ENCODE measurements around the gene NUAK1. TPM values are rescaled to one million over a fixed set of nuclear protein-coding genes. Genes with fewer than 3 reads are reported as not detected.
A peak's percentile ranks its signal among the peaks of the same experiment; 100 is the strongest.

Gene NUAK1
- total and polyA plus RNA-seq, 2 donors (not counting 1 experiment from before 2014, with no cell fraction given) = 5.1 to 20.7 TPM

DNA sequence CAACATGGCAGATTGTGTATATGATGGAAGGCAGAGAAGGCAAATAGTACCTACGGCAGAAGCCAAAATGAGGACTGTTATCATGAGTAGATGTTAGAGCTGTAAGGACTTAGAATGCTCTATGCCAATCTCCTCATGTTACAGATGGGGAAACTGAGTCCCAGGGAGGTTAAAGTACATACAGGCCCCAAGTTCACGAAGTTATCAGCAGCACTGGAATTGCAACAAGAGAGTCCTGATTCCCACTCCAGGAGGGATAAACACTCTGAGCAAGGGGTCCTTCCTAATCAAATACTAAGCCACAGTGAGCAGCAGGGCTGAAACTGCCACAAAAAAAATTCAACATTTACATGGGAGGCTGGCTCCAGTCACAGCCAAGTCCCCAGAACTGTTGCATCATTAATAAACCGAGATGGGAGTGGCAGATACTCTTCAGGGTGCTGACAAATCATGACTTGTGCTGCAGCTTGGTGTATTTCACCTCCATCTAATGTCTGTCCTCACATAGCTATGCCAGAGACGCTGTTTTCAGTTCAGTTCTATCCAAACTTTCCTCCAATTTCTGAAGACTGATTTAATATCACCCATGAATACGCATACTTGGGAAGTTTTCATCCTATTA lies 24.2 kb downstream of the NUAK1 start:
- no peak for DNase-seq (ENCODE audit: low read depth in 2 of 2)
- H3K9ac ChIP-seq (ENCODE audit: insufficient read depth, low read length) = no peak overlapping the region

DNA sequence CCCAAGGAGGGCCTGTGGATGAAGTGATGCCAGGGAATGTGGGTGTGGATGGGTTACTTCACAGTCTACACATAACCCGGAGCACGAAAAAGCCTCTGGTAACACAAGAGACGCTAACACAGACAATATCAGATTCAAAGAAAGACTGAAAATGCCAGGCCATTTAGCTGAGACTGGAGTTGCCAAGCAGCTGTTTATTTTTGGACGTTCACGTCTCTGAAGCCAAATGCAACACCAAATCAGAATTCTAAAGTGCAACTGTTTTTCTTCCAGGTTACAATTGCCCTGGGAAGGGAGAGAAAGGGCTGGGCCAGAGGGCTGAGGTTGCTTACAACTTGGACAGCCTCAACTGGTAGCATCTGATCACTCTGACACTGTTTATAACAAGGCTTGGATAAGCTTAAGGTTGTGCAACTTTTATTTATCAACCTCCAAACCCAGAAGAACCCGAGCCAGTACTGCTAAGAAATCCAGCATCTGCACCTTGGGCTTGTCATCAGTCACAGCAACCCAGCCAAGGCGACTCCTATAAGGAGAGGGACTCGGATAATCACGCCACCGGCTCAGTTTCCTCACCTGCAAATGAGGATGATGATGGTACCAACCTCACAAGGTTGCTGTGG lies 24.8 kb downstream of the NUAK1 start:
- no peak overlapping the region for H3K27ac ChIP-seq (ENCODE audit: insufficient read depth, low read length)
- peaks cover 14% of the 10 kb centered on the region for H3K4me1 ChIP-seq (ENCODE audit: control insufficient read depth, extremely low read depth, insufficient read depth, low read length)
- H3K79me2 ChIP-seq (ENCODE audit: control insufficient read depth, insufficient read depth, low read length) = no peaks in the 10 kb centered on the region
- no peak overlapping the region for H3K4me2 ChIP-seq (ENCODE audit: extremely low read depth, insufficient read depth, low read length)
- TF ChIP-seq, protein P1, sequence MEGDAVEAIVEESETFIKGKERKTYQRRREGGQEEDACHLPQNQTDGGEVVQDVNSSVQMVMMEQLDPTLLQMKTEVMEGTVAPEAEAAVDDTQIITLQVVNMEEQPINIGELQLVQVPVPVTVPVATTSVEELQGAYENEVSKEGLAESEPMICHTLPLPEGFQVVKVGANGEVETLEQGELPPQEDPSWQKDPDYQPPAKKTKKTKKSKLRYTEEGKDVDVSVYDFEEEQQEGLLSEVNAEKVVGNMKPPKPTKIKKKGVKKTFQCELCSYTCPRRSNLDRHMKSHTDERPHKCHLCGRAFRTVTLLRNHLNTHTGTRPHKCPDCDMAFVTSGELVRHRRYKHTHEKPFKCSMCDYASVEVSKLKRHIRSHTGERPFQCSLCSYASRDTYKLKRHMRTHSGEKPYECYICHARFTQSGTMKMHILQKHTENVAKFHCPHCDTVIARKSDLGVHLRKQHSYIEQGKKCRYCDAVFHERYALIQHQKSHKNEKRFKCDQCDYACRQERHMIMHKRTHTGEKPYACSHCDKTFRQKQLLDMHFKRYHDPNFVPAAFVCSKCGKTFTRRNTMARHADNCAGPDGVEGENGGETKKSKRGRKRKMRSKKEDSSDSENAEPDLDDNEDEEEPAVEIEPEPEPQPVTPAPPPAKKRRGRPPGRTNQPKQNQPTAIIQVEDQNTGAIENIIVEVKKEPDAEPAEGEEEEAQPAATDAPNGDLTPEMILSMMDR (conservative IDR thresholded peaks at IDR 0.05 in 1 of 2, IDR thresholded peaks at IDR 0.05 in 1 of 2; ENCODE audit: low read depth in 1 of 2, low read length in 2 of 2) = no peak
- TF ChIP-seq EZH2 (IDR thresholded peaks at IDR 0.05; ENCODE audit: low read length, missing control alignments) = no peak
- DNase-seq (ENCODE audit: low read depth in 2 of 2) = peak; percentile 52 to 67
- no peak overlapping the region for H2AFZ ChIP-seq (ENCODE audit: low read length)
- no peaks in the 10 kb centered on the region for H3K36me3 ChIP-seq (ENCODE audit: control insufficient read depth, insufficient read depth, low read length)
- no peaks in the 10 kb centered on the region for H3K27me3 ChIP-seq (ENCODE audit: control insufficient read depth, insufficient read depth, low read length)
- H4K20me1 ChIP-seq (ENCODE audit: control insufficient read depth, extremely low read depth, insufficient read depth, low read length) = no peaks in the 10 kb centered on the region
- no peaks in the 10 kb centered on the region for H3K9me3 ChIP-seq (ENCODE audit: control insufficient read depth, insufficient read depth, low read depth, low read length)
- H3K9ac ChIP-seq (ENCODE audit: insufficient read depth, low read length) = no peak overlapping the region
- no peak overlapping the region for H3K4me3 ChIP-seq (replicated peaks in 1 of 4; ENCODE audit: control extremely low read depth in 1 of 4, insufficient read depth in 1 of 4, low read depth in 3 of 4, low read length in 4 of 4)

More for the DNA sequence above, 24.2 kb downstream of the NUAK1 start:
- no peaks in the 10 kb centered on the region for H4K20me1 ChIP-seq (ENCODE audit: control insufficient read depth, extremely low read depth, insufficient read depth, low read length)
- no peak overlapping the region for H2AFZ ChIP-seq (ENCODE audit: low read length)
- H3K9me3 ChIP-seq (ENCODE audit: control insufficient read depth, insufficient read depth, low read depth, low read length) = no peaks in the 10 kb centered on the region
- no peak overlapping the region for H3K4me2 ChIP-seq (ENCODE audit: extremely low read depth, insufficient read depth, low read length)
- H3K27ac ChIP-seq (ENCODE audit: insufficient read depth, low read length) = no peak overlapping the region
- no peaks in the 10 kb centered on the region for H3K27me3 ChIP-seq (ENCODE audit: control insufficient read depth, insufficient read depth, low read length)
- no peak overlapping the region for H3K4me3 ChIP-seq (replicated peaks in 1 of 4; ENCODE audit: control extremely low read depth in 1 of 4, insufficient read depth in 1 of 4, low read depth in 3 of 4, low read length in 4 of 4)
- no peaks in the 10 kb centered on the region for H3K79me2 ChIP-seq (ENCODE audit: control insufficient read depth, insufficient read depth, low read length)
- peaks cover 14% of the 10 kb centered on the region for H3K4me1 ChIP-seq (ENCODE audit: control insufficient read depth, extremely low read depth, insufficient read depth, low read length)
- H3K36me3 ChIP-seq (ENCODE audit: control insufficient read depth, insufficient read depth, low read length) = no peaks in the 10 kb centered on the region
- TF ChIP-seq, protein P1 (conservative IDR thresholded peaks at IDR 0.05 in 1 of 2, IDR thresholded peaks at IDR 0.05 in 1 of 2; ENCODE audit: low read depth in 1 of 2, low read length in 2 of 2) = no peak
- no peak for TF ChIP-seq EZH2 (IDR thresholded peaks at IDR 0.05; ENCODE audit: low read length, missing control alignments)

DNA sequence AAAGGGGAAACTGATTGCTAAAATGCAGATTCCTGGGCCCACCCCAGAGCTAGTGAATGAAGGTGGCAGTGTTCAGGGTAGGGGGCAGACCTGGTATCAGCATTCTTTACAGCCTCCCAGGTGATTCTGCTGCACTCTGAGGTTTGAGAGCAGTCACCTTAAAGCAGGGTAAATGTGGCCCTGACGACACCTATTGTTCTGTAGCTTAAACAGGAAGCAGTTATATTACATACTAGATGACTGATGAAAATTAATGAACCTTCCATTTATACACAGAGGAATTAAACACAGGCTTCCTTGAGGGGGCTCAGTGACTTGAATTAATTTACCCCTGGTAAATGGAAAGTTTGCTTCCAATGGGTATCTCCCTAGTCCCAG lies 25.3 kb downstream of the NUAK1 start:
- no peak for DNase-seq (ENCODE audit: low read depth in 2 of 2)
- Histone ChIP-seq H3K36me3 (ENCODE audit: control insufficient read depth, insufficient read depth, low read length) (no peaks in the 10 kb centered on the region), H3K79me2 (ENCODE audit: control insufficient read depth, insufficient read depth, low read length) (no peaks in the 10 kb centered on the region), H2AFZ (ENCODE audit: low read length) (no peak overlapping the region), H3K4me1 (ENCODE audit: control insufficient read depth, extremely low read depth, insufficient read depth, low read length) (peaks cover 14% of the 10 kb centered on the region), H3K9ac (ENCODE audit: insufficient read depth, low read length) (no peak overlapping the region), H3K9me3 (ENCODE audit: control insufficient read depth, insufficient read depth, low read depth, low read length) (no peaks in the 10 kb centered on the region), H3K27ac (ENCODE audit: insufficient read depth, low read length) (no peak overlapping the region), H3K4me2 (ENCODE audit: extremely low read depth, insufficient read depth, low read length) (no peak overlapping the region), H4K20me1 (ENCODE audit: control insufficient read depth, extremely low read depth, insufficient read depth, low read length) (no peaks in the 10 kb centered on the region), H3K27me3 (ENCODE audit: control insufficient read depth, insufficient read depth, low read length) (no peaks in the 10 kb centered on the region), H3K4me3 (replicated peaks in 1 of 4; ENCODE audit: control extremely low read depth in 1 of 4, insufficient read depth in 1 of 4, low read depth in 3 of 4, low read length in 4 of 4) (no peak overlapping the region)
- TF ChIP-seq, protein P1 (conservative IDR thresholded peaks at IDR 0.05 in 1 of 2, IDR thresholded peaks at IDR 0.05 in 1 of 2; ENCODE audit: low read depth in 1 of 2, low read length in 2 of 2) = no peak
- no peak for TF ChIP-seq EZH2 (IDR thresholded peaks at IDR 0.05; ENCODE audit: low read length, missing control alignments)
